Mesothelial cell of epicardium (in vitro differentiated cells): Measurements from ENCODE around the gene BUB1B. TPM values are rescaled to one million over a fixed set of nuclear protein-coding genes. Genes with fewer than 3 reads are reported as not detected.
"Not testable (repeated sequence)": the region's sequence is repeated elsewhere in the genome, so short reads cannot be mapped to it uniquely, and the experiment has no call there.

ENCODE experiments used
- DNase-seq, 2 experiments: peaks; one replicate each; pipeline ENCODE4 v3.0.0; 2021; ENCODE audit warnings: low spot score in 2 of 2; ENCODE audit not compliant: unreplicated experiment in 2 of 2
- H3K27ac Mint-ChIP-seq: 2 replicates; pipeline ENCODE4 v1.8.0; 2021; ENCODE audit warnings: mixed read lengths
- H3K27me3 Mint-ChIP-seq: 2 replicates; pipeline ENCODE4 v1.8.0; 2021; ENCODE audit warnings: low read depth, mixed read lengths
- H3K36me3 Mint-ChIP-seq: 2 replicates; pipeline ENCODE4 v1.8.0; 2021; ENCODE audit warnings: mixed read lengths
- H3K4me1 Mint-ChIP-seq: 2 replicates; pipeline ENCODE4 v1.8.0; 2021; ENCODE audit warnings: mixed read lengths
- H3K4me3 Mint-ChIP-seq: 2 replicates; pipeline ENCODE4 v1.8.0; 2021; ENCODE audit warnings: mild to moderate bottlenecking, moderate library complexity, mixed read lengths
- H3K9me3 Mint-ChIP-seq: 2 replicates; pipeline ENCODE4 v1.8.0; 2021; ENCODE audit warnings: mixed read lengths
- CTCF ChIP-seq: fragments of 200-600 bp; sonication (generic); IDR thresholded peaks from one replicate; pipeline ENCODE4 v1.5.0; 2021; ENCODE audit warnings: antibody characterized with exemption; ENCODE audit not compliant: unreplicated experiment
- total RNA-seq: library from RNA; stranded (reverse); gene quantifications from 3 replicates; pipeline ENCODE4 v1.2.1, GENCODE V29; 2021

BUB1B gene
- total RNA-seq, 1 donor from 2014 or later: 35.5 TPM

DNA sequence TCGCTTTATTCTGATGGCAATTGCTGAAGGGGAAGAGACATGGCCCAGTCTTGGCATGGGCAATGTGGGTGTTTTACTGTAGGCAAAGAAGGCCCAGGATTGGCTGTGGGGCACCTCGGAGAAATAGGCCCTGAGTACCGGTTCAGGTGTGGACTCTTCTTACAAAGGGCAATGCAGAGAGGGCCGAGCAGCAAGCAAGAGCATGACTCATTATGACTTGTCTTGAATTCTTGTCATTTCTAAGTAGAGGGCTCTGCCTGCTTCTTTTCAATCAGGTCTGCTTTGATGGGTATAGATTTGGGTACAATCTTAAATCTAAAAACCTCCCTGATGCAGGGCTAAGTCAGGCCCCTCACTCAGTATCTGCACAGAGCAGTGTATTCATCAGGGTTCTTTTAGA lies 14.8 kb upstream of the BUB1B start:
- Mint-ChIP-seq H3K4me1 (peaks cover 8% of the 10 kb centered on the region), H3K4me3 (no peak overlapping the region), H3K27ac (no peak overlapping the region), H3K27me3 (no peaks in the 10 kb centered on the region), H3K36me3 (no peaks in the 10 kb centered on the region), H3K9me3 (peaks cover 7% of the 10 kb centered on the region)
- no peak for TF ChIP-seq CTCF
- DNase-seq: no peak

- no peak overlapping the region for H3K27ac Mint-ChIP-seq
- H3K27me3 Mint-ChIP-seq: no peaks in the 10 kb centered on the region
- no peaks in the 10 kb centered on the region for H3K36me3 Mint-ChIP-seq
- H3K4me1 Mint-ChIP-seq: peaks cover 19% of the 10 kb centered on the region
- no peak for DNase-seq
- no peak overlapping the region for H3K4me3 Mint-ChIP-seq
- H3K9me3 Mint-ChIP-seq: peaks cover 7% of the 10 kb centered on the region
- no peak for TF ChIP-seq CTCF
Observed at GRCh38 chr15:40149339-40149738, 11.5 kb upstream of the BUB1B start.

- DNase-seq: peak in 1 of 2 experiments; percentile 51
- Mint-ChIP-seq H3K27me3 (no peaks in the 10 kb centered on the region), H3K9me3 (peaks cover 7% of the 10 kb centered on the region), H3K27ac (peak overlapping the region; percentile 68), H3K36me3 (no peaks in the 10 kb centered on the region), H3K4me3 (no peak overlapping the region), H3K4me1 (peaks cover 29% of the 10 kb centered on the region)
- TF ChIP-seq CTCF: no peak
Observed at GRCh38 chr15:40150163-40150925, 10.5 kb upstream of the BUB1B start.

DNA sequence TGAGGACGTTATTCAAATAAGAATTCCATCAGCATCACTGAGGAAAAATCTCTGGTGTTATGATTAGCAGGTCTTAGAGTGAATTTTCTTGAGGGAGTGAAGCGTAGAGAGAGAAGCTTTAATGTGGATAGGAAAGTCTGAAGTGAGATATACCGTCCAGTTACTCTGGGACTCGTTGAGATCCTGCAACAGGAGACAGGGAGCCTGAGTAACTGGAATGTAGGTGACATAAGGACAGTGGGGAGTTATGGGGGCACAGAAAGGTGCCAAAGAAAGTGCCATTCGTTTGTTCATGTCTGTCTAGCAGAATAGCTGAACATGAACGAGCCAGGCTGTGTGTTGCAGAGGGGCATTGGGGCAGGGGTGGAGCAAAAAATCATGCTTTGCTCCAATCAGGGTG lies 9.4 kb upstream of the BUB1B start:
- no peak overlapping the region for H3K4me3 Mint-ChIP-seq
- no peaks in the 10 kb centered on the region for H3K36me3 Mint-ChIP-seq
- no peak for DNase-seq
- H3K9me3 Mint-ChIP-seq: peaks cover 7% of the 10 kb centered on the region
- no peaks in the 10 kb centered on the region for H3K27me3 Mint-ChIP-seq
- H3K27ac Mint-ChIP-seq: no peak overlapping the region
- no peak for TF ChIP-seq CTCF
- peaks cover 40% of the 10 kb centered on the region for H3K4me1 Mint-ChIP-seq

- Mint-ChIP-seq H3K9me3 (peaks cover 7% of the 10 kb centered on the region), H3K4me1 (peaks cover 45% of the 10 kb centered on the region), H3K4me3 (no peak overlapping the region), H3K36me3 (no peaks in the 10 kb centered on the region), H3K27me3 (no peaks in the 10 kb centered on the region), H3K27ac (no peak overlapping the region)
- TF ChIP-seq CTCF: no peak
- no peak for DNase-seq
Observed at GRCh38 chr15:40151991-40152390, 8.9 kb upstream of the BUB1B start.

DNA sequence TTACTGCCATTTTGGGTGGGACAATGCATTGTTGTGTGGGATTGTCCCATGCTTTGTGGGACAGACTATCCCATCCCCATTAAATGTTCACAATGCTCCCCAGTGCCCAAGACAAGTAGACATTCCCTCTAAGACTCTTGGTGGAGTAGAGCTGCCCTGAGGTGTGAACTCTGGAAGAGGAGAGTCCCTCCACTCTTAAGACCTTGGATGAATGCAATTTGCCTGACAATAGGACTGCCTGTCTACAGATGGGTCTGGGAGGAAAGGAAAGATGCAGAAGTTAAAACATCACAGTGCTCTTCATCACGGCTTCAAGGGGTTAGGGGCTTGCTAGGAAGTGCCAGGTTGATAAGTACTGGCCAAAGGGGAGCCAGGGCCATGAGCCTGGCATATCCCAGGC lies 6.0 kb upstream of the BUB1B start:
- H3K9me3 Mint-ChIP-seq, H3K4me3 Mint-ChIP-seq, DNase-seq, H3K27me3 Mint-ChIP-seq, H3K36me3 Mint-ChIP-seq: not testable (repeated sequence)
- Mint-ChIP-seq H3K4me1 (peaks cover 51% of the 10 kb centered on the region), H3K27ac (peak overlapping the region; percentile 95)
